Choroid plexus epithelial cell (primary cell): ENCODE measurements around the gene NRXN3.

Experiments used
- DNase-seq: peaks from one replicate; pipeline ENCODE4 v3.0.0-alpha.2; 2010; ENCODE audit warnings: low read depth
- H3K4me3 ChIP-seq: 2 replicates; pipeline ENCODE4 v1.5.1; 2011; ENCODE audit warnings: low read depth, mild to moderate bottlenecking, control low read depth, low read length, moderate library complexity
- TF ChIP-seq, protein P1 (sequence below): conservative IDR thresholded peaks from 2 replicates; pipeline ENCODE4 v1.5.1; 2011; ENCODE audit warnings: low read depth, mild to moderate bottlenecking, control low read depth, inconsistent platforms, low read length, moderate library complexity

NRXN3 gene

DNA sequence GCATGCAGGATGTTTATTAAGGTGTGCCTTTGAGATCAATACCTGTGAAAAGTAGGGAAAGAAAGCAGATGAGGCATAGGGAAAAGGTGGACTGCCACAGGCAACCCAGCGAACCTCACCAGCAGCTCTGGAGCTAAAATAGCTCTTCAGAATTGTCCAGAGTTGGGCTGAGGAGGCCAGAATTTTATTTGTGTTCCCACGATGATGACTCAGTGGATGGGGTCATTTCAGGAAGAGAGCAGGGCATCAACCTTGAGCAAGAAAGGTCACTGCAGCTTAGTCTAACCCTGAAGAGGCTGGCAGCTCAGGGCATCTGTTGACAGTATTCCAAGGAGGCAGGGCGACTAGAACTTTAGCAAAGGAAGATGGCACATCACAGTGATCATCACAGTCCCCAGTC, 1345.0 kb downstream of the NRXN3 start:
- TF ChIP-seq, protein P1, sequence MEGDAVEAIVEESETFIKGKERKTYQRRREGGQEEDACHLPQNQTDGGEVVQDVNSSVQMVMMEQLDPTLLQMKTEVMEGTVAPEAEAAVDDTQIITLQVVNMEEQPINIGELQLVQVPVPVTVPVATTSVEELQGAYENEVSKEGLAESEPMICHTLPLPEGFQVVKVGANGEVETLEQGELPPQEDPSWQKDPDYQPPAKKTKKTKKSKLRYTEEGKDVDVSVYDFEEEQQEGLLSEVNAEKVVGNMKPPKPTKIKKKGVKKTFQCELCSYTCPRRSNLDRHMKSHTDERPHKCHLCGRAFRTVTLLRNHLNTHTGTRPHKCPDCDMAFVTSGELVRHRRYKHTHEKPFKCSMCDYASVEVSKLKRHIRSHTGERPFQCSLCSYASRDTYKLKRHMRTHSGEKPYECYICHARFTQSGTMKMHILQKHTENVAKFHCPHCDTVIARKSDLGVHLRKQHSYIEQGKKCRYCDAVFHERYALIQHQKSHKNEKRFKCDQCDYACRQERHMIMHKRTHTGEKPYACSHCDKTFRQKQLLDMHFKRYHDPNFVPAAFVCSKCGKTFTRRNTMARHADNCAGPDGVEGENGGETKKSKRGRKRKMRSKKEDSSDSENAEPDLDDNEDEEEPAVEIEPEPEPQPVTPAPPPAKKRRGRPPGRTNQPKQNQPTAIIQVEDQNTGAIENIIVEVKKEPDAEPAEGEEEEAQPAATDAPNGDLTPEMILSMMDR: no peak
- H3K4me3 ChIP-seq: no peak overlapping the region
- peak; percentile 41 for DNase-seq

DNA sequence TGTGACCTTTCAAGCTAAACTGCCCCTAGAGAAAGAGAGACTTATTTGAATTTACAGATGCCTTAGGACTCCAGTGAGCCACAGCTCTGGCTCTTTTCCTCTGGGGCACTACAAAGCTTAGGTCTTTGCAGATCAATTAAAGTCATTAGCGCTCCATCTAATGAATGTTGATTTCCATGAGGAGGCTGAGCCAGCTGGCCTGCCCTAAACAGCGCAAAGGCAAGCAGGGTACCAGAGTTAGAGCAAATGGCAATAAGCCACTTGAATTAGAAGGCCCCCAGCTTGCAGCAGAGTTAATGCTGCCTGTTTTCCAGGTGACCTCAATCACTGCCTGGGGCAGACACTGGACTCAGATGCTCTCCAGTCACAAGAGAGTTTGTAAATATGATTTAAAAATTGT, 1345.8 kb downstream of the NRXN3 start:
- TF ChIP-seq, protein P1: no peak
- no peak for DNase-seq
- H3K4me3 ChIP-seq: no peak overlapping the region

DNA sequence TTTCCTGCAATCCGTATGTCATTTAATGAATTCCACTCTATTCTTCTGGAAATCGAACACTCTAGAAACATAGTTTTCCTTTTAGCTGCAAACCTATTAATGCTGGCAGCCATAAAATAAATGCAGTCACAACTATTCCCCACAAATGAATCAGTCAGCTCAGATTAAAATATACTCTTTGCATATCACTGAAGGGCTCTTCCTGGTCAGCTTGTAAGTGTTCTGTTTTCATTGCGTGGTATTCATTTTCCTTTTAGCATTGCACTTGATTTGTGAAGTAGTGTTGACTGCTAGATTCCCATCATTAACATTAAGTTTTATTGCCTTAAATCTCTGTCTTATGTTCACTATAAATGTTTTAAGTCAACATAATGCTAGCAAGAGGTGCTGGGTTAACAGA, 1355.2 kb downstream of the NRXN3 start:
- TF ChIP-seq, protein P1: no peak
- DNase-seq: no peak
- H3K4me3 ChIP-seq: no peak overlapping the region

DNA sequence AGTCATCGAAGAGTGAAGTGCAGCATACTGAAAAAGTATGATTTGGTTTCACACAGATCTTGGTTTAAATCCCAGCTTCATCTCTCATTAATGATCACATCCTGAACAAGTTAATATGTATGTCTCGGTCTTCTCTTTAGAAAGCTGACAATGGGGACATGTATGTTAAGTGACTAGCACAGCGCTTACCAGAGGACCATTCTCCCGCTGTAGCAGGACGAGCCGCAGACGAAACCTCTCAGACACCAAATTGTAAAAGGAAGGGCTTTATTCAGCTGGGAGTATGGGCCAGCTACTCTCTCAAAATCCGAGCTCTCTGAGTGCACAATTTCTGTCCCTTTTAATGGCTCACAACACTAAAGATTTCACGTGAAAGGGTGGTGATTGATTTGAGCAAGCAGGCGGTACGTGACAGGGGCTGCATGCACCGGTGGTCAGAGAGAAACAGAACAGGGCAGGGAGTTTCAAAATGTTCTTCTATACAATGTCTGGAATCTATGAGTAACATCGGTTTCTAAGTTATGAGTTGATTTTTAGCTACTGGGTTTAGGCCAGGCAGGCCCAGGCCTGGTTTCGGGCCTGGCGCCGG, 1358.7 kb downstream of the NRXN3 start:
- no peak for DNase-seq
- TF ChIP-seq, protein P1: no peak

DNA sequence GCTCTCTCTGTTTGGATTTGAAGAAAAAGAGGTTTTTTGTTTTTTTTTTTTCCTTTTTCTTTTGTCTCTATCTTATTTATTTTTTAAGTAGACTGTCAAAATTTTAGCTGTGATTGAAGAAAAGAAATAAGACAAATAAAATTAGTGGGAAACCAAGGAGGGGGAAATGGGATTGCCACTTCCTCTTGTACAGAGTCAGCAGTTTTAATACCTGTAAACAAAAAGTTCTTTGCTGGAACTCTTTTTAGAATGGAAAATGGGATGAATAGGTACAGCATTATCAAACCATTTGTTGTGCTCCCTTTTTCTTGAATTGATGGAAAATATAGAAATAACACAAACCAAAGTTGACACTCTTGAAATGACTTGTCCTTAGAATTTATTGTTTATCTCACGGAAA, 1360.4 kb downstream of the NRXN3 start:
- no peak for DNase-seq
- TF ChIP-seq, protein P1: no peak
- H3K4me3 ChIP-seq: no peak overlapping the region

More for the DNA sequence above, 1358.7 kb downstream of the NRXN3 start:
- no peak overlapping the region for H3K4me3 ChIP-seq

DNA sequence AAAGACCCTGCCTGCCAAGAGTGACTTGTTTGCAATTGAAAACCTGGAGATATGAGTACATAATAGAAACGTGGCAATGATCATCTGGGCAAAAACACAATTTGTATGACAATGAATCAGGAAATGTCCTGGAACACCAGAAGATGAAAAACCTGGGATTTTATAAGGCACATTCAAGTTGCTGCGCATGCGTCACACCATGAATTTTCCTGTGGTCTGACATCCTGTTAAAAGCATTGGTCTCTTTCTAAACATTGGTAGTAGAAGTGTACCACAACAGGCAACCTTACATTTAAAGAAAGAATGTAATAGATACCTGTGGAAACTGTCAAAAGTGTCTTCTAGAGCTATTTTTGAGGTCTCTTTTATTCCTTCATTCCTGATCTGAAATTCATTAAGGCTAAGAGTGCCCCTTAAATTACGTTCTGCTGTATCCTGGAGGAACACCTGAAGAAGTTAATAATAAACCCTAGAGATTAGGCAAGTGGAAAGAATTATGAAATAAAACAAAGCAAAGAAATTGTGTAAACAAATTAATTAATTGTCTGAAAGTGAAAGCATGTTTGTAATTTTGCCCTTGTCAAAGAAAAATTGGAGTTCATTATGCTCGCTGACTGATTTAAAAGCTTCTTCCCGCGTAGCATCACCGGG, 1364.7 kb downstream of the NRXN3 start:
- no peak overlapping the region for H3K4me3 ChIP-seq
- no peak for DNase-seq
- TF ChIP-seq, protein P1: no peak

DNA sequence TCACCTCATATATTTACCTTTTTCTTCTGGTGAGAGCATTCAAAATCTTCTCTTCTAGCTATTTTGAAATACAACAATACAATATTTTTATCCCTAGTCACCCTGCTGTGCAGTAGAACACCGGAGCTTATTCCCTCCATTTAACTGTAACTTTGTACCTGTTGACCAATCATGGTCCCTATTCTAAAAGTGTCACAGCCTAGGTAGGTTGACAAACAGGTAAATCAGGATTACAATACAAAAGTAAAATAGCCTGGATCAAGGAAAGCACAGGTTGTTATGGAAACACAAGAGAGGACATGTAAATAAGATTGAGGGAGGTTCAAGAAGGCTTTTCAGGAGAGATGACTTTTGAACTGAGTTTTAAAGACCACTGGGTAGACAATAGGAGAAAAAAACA, 1370.2 kb downstream of the NRXN3 start:
- no peak for DNase-seq
- TF ChIP-seq, protein P1: no peak
- H3K4me3 ChIP-seq: no peak overlapping the region
